ENCODE measurements around the gene PRXL2C.

The PRXL2C gene

DNA sequence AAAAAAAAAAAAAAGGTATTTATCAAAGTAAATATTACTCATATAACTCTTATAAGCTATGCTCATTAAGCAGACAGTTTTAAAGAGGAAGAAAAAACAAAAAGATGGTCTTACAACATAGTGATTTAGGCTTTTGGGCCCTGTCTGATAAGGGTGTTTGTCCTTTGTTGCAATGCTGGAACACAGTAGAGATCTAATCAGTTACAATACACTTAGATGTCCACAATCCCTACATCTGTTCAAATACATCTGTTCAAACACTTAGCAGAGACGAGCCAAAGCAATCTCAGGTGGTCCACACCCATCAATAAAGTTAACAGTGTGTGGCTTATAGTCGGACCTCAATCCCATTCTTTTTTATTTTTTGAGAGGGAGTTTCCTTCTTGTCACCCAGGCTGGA, 11.0 kb downstream of the PRXL2C start:
- TF ChIP-seq TCF12 (IDR thresholded peaks at IDR 0.05; ENCODE audit: low read depth) (no peak), RAD21 (IDR thresholded peaks at IDR 0.05; ENCODE audit: low read depth) (no peak), REST (IDR thresholded peaks at IDR 0.05; ENCODE audit: low read depth) (no peak), TAF1 (IDR thresholded peaks at IDR 0.05; ENCODE audit: low read depth) (no peak), EP300 (IDR thresholded peaks at IDR 0.05; ENCODE audit: borderline replicate concordance) (no peak), CREB1 (IDR thresholded peaks at IDR 0.05; ENCODE audit: low read depth) (no peak), NFIC (IDR thresholded peaks at IDR 0.05) (no peak), YY1 (IDR thresholded peaks at IDR 0.05; ENCODE audit: low read depth) (no peak), EGR1 (IDR thresholded peaks at IDR 0.05) (no peak), USF1 (IDR thresholded peaks at IDR 0.05) (no peak), ZBTB7A (IDR thresholded peaks at IDR 0.05; ENCODE audit: low read depth) (no peak), FOXM1 (IDR thresholded peaks at IDR 0.05; ENCODE audit: borderline replicate concordance, low read depth) (no peak), CEBPB (IDR thresholded peaks at IDR 0.05) (no peak), TEAD4 (IDR thresholded peaks at IDR 0.05) (no peak)
- TF ChIP-seq, protein P1, sequence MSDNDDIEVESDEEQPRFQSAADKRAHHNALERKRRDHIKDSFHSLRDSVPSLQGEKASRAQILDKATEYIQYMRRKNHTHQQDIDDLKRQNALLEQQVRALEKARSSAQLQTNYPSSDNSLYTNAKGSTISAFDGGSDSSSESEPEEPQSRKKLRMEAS (IDR thresholded peaks at IDR 0.05) = no peak

- TF ChIP-seq TCF12 (IDR thresholded peaks at IDR 0.05; ENCODE audit: low read depth) (no peak), RAD21 (IDR thresholded peaks at IDR 0.05; ENCODE audit: low read depth) (no peak), FOXM1 (IDR thresholded peaks at IDR 0.05; ENCODE audit: borderline replicate concordance, low read depth) (no peak), TEAD4 (IDR thresholded peaks at IDR 0.05) (no peak), ZBTB7A (IDR thresholded peaks at IDR 0.05; ENCODE audit: low read depth) (no peak), USF1 (IDR thresholded peaks at IDR 0.05) (no peak), EP300 (IDR thresholded peaks at IDR 0.05; ENCODE audit: borderline replicate concordance) (no peak), CEBPB (IDR thresholded peaks at IDR 0.05) (no peak), EGR1 (IDR thresholded peaks at IDR 0.05) (no peak), REST (IDR thresholded peaks at IDR 0.05; ENCODE audit: low read depth) (no peak)
- TF ChIP-seq, protein P1 (IDR thresholded peaks at IDR 0.05) = no peak
These were observed 13.6 kb downstream of the PRXL2C start for GRCh38 chr9:96641514-96641913.

GRCh38 chr9:96638606-96639364, 16.3 kb downstream of the PRXL2C start:
- no peak for TF ChIP-seq NFIC (IDR thresholded peaks at IDR 0.05)
- TF ChIP-seq USF1 (IDR thresholded peaks at IDR 0.05) = no peak
- TF ChIP-seq, protein P1 (IDR thresholded peaks at IDR 0.05) = no peak
- TF ChIP-seq ZBTB7A (IDR thresholded peaks at IDR 0.05; ENCODE audit: low read depth) = no peak
- no peak for TF ChIP-seq CEBPB (IDR thresholded peaks at IDR 0.05)
- TF ChIP-seq RAD21 (IDR thresholded peaks at IDR 0.05; ENCODE audit: low read depth) = no peak
- no peak for TF ChIP-seq EP300 (IDR thresholded peaks at IDR 0.05; ENCODE audit: borderline replicate concordance)

GRCh38 chr9:96636368-96636767, 18.7 kb downstream of the PRXL2C start:
- TF ChIP-seq REST (IDR thresholded peaks at IDR 0.05; ENCODE audit: low read depth) = no peak
- TF ChIP-seq CEBPB (IDR thresholded peaks at IDR 0.05) = no peak
- TF ChIP-seq, protein P1 (IDR thresholded peaks at IDR 0.05) = no peak
- no peak for TF ChIP-seq CREB1 (IDR thresholded peaks at IDR 0.05; ENCODE audit: low read depth)
- TF ChIP-seq RAD21 (IDR thresholded peaks at IDR 0.05; ENCODE audit: low read depth) = no peak
- TF ChIP-seq ZBTB7A (IDR thresholded peaks at IDR 0.05; ENCODE audit: low read depth) = no peak
- no peak for TF ChIP-seq EGR1 (IDR thresholded peaks at IDR 0.05)
- no peak for TF ChIP-seq TAF1 (IDR thresholded peaks at IDR 0.05; ENCODE audit: low read depth)
- TF ChIP-seq USF1 (IDR thresholded peaks at IDR 0.05) = no peak
- TF ChIP-seq YY1 (IDR thresholded peaks at IDR 0.05; ENCODE audit: low read depth) = no peak
- TF ChIP-seq TCF12 (IDR thresholded peaks at IDR 0.05; ENCODE audit: low read depth) = no peak
- no peak for TF ChIP-seq FOXM1 (IDR thresholded peaks at IDR 0.05; ENCODE audit: borderline replicate concordance, low read depth)
- no peak for TF ChIP-seq TEAD4 (IDR thresholded peaks at IDR 0.05)
- no peak for TF ChIP-seq NFIC (IDR thresholded peaks at IDR 0.05)

All from Ishikawa (cell line).